Measurements from ENCODE around the gene COLQ. TPM values are rescaled to one million over a fixed set of nuclear protein-coding genes. Genes with fewer than 3 reads are reported as not detected.

Gene COLQ
- total RNA-seq, 1 donor from 2014 or later: 1.2 TPM

DNA sequence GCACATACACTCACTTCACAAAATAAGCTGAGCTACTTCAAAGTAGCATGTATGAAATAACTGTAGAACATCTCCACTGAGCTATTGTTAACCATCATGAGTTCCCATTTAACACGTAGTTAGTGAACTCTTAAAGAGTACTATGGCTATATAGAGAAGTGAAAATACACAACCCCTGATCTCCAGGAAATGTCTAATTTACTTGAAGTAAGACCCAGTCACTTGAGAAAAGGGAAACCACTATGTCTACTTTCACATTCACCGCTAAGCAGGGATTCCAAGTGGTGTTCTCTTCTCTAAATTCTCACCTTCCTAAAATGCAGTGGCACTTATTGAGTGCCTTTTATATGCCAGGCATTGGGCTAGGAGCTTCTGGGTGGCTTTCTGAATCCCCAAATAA is 35.0 kb upstream of the COLQ start:
- DNase-seq: no peak

DNA sequence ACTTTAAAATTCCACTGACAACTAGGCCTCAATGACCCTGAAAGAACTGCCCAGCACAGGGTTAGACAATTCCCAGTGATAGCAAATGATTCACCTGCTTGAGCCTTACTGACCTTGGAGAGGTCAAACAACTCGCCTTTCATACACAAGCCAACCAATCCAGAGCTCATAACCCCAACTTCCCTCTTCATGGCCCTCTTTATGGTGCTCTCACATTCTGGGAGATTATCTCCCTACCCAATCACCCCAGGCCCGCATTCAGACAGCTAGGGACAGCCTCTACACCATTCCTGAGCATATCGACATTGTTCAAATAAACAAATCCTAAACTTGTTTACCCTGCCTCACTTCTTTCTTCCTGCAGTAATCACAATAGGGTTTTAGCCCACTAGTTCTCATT is 32.2 kb upstream of the COLQ start:
- peaks cover 29% of the 10 kb centered on the region for H3K4me1 Mint-ChIP-seq
- H3K27me3 Mint-ChIP-seq: no peaks in the 10 kb centered on the region
- intact Hi-C loops (cut with micrococcal nuclease): no loop called here
- no peak overlapping the region for H3K4me3 Mint-ChIP-seq
- ChIA-PET CTCF (no interaction called here), POLR2A (no interaction called here)
- no peak for ATAC-seq (ENCODE audit: low read depth)
- no peak overlapping the region for H3K27ac Mint-ChIP-seq
- no peak for DNase-seq
- TF ChIP-seq, protein P1, sequence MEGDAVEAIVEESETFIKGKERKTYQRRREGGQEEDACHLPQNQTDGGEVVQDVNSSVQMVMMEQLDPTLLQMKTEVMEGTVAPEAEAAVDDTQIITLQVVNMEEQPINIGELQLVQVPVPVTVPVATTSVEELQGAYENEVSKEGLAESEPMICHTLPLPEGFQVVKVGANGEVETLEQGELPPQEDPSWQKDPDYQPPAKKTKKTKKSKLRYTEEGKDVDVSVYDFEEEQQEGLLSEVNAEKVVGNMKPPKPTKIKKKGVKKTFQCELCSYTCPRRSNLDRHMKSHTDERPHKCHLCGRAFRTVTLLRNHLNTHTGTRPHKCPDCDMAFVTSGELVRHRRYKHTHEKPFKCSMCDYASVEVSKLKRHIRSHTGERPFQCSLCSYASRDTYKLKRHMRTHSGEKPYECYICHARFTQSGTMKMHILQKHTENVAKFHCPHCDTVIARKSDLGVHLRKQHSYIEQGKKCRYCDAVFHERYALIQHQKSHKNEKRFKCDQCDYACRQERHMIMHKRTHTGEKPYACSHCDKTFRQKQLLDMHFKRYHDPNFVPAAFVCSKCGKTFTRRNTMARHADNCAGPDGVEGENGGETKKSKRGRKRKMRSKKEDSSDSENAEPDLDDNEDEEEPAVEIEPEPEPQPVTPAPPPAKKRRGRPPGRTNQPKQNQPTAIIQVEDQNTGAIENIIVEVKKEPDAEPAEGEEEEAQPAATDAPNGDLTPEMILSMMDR (IDR thresholded peaks at IDR 0.05): no peak
- H3K9me3 Mint-ChIP-seq: no peaks in the 10 kb centered on the region
- peaks cover 4% of the 10 kb centered on the region for H3K36me3 Mint-ChIP-seq (ENCODE audit: low read depth)

More for the DNA sequence above, 35.0 kb upstream of the COLQ start:
- ChIA-PET POLR2A (interaction anchor here (0.6 to 1.5 kb wide), 5 partner anchors 45 to 457 kb away, joined by 3 to 6 read pairs (median 5); partner anchors contain the start of genes BTD, CAPN7, HACL1 and RBSN), CTCF (interaction anchor here (1.0 to 4.8 kb wide), 8 partner anchors 32 to 448 kb away, joined by 3 to 36 read pairs (median 4); partner anchors contain the start of gene CAPN7)
- Mint-ChIP-seq H3K36me3 (ENCODE audit: low read depth) (peaks cover 22% of the 10 kb centered on the region), H3K27me3 (no peaks in the 10 kb centered on the region), H3K27ac (peak overlapping the region; percentile 65), H3K4me3 (peak overlapping the region; percentile 48), H3K4me1 (peaks cover 29% of the 10 kb centered on the region), H3K9me3 (no peaks in the 10 kb centered on the region)
- intact Hi-C loops (cut with micrococcal nuclease): loop anchor here (1.0 to 2.0 kb wide), 4 partner anchors 45 to 350 kb away; partner anchors contain the start of genes BTD, CAPN7, HACL1 and SH3BP5
- ATAC-seq (ENCODE audit: low read depth): peak; percentile 86
- TF ChIP-seq, protein P1 (IDR thresholded peaks at IDR 0.05): no peak

DNA sequence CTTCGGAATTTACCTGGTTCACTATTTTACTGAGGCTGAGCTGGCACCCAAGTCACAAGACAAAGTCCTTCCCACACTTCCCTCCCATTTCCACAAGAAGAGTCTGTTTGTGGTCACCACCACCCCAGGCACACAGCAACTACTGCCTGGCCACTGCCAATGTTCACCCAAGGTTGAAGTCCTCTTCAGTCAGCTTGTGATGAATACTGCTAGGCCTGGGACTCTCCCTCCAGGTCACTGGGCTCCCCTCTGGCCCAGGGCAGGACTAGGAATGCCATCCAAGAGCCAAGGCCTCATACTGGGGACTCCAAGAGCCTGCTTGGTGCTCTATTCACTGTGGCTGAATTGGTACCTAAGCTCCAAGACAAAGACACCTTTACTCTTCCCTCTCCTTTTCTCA is 30.4 kb upstream of the COLQ start:
- POLR2A ChIA-PET: no interaction called here
- no peak for DNase-seq
- ATAC-seq (ENCODE audit: low read depth): no peak
- CTCF ChIA-PET: no interaction called here
- Mint-ChIP-seq H3K9me3 (peaks cover 1% of the 10 kb centered on the region), H3K4me3 (no peak overlapping the region), H3K36me3 (ENCODE audit: low read depth) (peaks cover 6% of the 10 kb centered on the region), H3K4me1 (peaks cover 19% of the 10 kb centered on the region), H3K27ac (no peak overlapping the region), H3K27me3 (no peaks in the 10 kb centered on the region)
- TF ChIP-seq, protein P1 (IDR thresholded peaks at IDR 0.05): no peak
- intact Hi-C loops (cut with micrococcal nuclease): no loop called here

DNA sequence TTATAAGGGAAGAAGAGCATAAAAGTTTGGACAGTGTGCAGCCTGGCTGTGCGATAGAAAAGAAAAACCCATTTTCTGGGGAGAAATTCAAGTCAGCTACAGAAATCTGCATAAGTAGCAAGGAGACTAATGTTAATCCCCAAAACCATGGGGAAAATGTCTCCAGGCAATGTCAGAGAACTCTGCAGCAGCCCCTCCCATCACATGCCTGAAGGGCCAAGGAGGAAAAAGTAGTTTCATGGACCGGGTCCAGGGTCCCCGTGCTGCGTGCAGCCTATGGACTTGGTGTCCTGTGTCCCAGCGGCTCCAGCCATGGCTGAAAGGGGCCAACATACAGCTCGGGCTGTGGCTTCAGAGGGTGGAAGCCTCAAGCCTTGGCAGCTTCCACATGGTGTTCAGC is 28.3 kb upstream of the COLQ start:
- CTCF ChIA-PET: no interaction called here
- Mint-ChIP-seq H3K36me3 (ENCODE audit: low read depth) (peaks cover 8% of the 10 kb centered on the region), H3K27ac (no peak overlapping the region), H3K4me3 (no peak overlapping the region), H3K4me1 (peaks cover under 1% of the 10 kb centered on the region), H3K27me3 (no peaks in the 10 kb centered on the region), H3K9me3 (peaks cover 11% of the 10 kb centered on the region)
- intact Hi-C loops (cut with micrococcal nuclease): no loop called here
- POLR2A ChIA-PET: no interaction called here
- DNase-seq (no peak), ATAC-seq (ENCODE audit: low read depth) (no peak)
- TF ChIP-seq, protein P1 (IDR thresholded peaks at IDR 0.05): no peak

DNA sequence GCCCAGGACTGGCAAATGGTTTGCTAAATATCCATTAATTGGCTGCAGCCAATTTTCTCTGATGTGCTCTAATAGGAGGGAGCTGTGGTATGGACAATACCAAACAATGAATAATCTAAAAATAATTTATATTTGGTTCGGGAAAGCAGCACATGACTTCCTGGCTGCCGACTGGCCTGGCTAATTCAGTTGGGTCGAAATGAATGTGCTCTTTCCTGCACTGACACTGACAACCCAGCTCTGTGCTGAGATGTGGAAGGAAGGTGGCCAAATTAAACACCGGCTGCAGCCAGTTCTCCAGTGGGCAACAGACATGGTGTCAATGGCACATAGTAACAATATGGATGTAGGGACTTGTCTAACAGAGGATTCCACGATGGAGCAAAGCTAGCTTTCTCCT is 21.1 kb upstream of the COLQ start:
- no peak overlapping the region for H3K27ac Mint-ChIP-seq
- H3K27me3 Mint-ChIP-seq: no peaks in the 10 kb centered on the region
- no peaks in the 10 kb centered on the region for H3K4me1 Mint-ChIP-seq
- TF ChIP-seq, protein P1 (IDR thresholded peaks at IDR 0.05): no peak
- peaks cover 3% of the 10 kb centered on the region for H3K36me3 Mint-ChIP-seq (ENCODE audit: low read depth)
- no peak overlapping the region for H3K4me3 Mint-ChIP-seq
- ATAC-seq (ENCODE audit: low read depth) (no peak), DNase-seq (no peak)
- peaks cover 11% of the 10 kb centered on the region for H3K9me3 Mint-ChIP-seq
- CTCF ChIA-PET: no interaction called here
- intact Hi-C loops (cut with micrococcal nuclease): no loop called here
- POLR2A ChIA-PET: no interaction called here

All from activated B cell treated with CpG ODN at 0.5 μM for 24 hours (primary cell).